Activated CD8-positive, alpha-beta memory T cell treated with anti-CD3 and anti-CD28 coated beads, Interleukin-2, amount 10 ng/mL, durations not matched to agents 7 days and 5 days (primary cell): ENCODE measurements around the gene PHYKPL. TPM values are rescaled to one million over a fixed set of nuclear protein-coding genes. Genes with fewer than 3 reads are reported as not detected.
A peak's percentile ranks its signal among the peaks of the same experiment; 100 is the strongest.
"Not testable (repeated sequence)": the region's sequence is repeated elsewhere in the genome, so short reads cannot be mapped to it uniquely, and the experiment has no call there.

ENCODE experiments used
- ATAC-seq: fragments of 150-1000 bp; cut with Tn5 transposase; one replicate; pipeline ENCODE4 v1.10.0; 2021; ENCODE audit warnings: moderate library complexity
- CTCF ChIA-PET: fragments of 350-600 bp; sonication (Branson Sonifier 250); formaldehyde crosslinking; loops from one replicate; lab custom pipeline; 2021; ENCODE audit warnings: antibody characterized with exemption; lab: Charles Lee
- DNase-seq: peaks from one replicate; pipeline ENCODE4 v3.0.0-alpha.2; 2020
- H3K27ac Mint-ChIP-seq: one replicate; pipeline ENCODE4 v1.8.0; 2021; ENCODE audit warnings: mild to moderate bottlenecking, mixed read lengths
- H3K27me3 Mint-ChIP-seq: one replicate; pipeline ENCODE4 v1.8.0; 2021; ENCODE audit warnings: mixed read lengths
- H3K36me3 Mint-ChIP-seq: one replicate; pipeline ENCODE4 v1.8.0; 2021; ENCODE audit warnings: mild to moderate bottlenecking, mixed read lengths
- H3K4me1 Mint-ChIP-seq: one replicate; pipeline ENCODE4 v1.8.0; 2021; ENCODE audit warnings: mixed read lengths
- H3K4me3 Mint-ChIP-seq: one replicate; pipeline ENCODE4 v1.8.0; 2021; ENCODE audit warnings: mild to moderate bottlenecking, moderate library complexity, mixed read lengths
- H3K9me3 Mint-ChIP-seq: one replicate; pipeline ENCODE4 v1.8.0; 2022; ENCODE audit warnings: low read depth, mixed read lengths
- total RNA-seq, 2 experiments: library from RNA; stranded (reverse); gene quantifications; one replicate each; pipeline ENCODE4 v1.2.3, GENCODE V29; 2021

PHYKPL gene
- total RNA-seq, 2 experiments from 2014 or later = 117 to 120 TPM

- H3K4me1 Mint-ChIP-seq = peaks cover 60% of the 10 kb centered on the region
- DNase-seq (no peak), ATAC-seq (peak; percentile 1)
- H3K9me3 Mint-ChIP-seq = no peaks in the 10 kb centered on the region
- H3K27ac Mint-ChIP-seq = peak overlapping the region; percentile 98
- peak overlapping the region; percentile 68 for H3K4me3 Mint-ChIP-seq
- CTCF ChIA-PET = interaction anchor here (0.6 kb wide), 1 partner anchor 9 kb away, joined by 3 read pairs; no protein-coding TSS in a partner anchor
- H3K36me3 Mint-ChIP-seq = no peaks in the 10 kb centered on the region
- H3K27me3 Mint-ChIP-seq = no peaks in the 10 kb centered on the region
Measured at GRCh38 chr5:178241688-178242231, 9.2 kb upstream of the PHYKPL start.

- ATAC-seq (peak; percentile 31), DNase-seq (peak; percentile 79)
- Mint-ChIP-seq H3K9me3 (no peaks in the 10 kb centered on the region), H3K4me3 (peak overlapping the region; percentile 68), H3K4me1 (peaks cover 65% of the 10 kb centered on the region), H3K27me3 (no peaks in the 10 kb centered on the region), H3K27ac (peak overlapping the region; percentile 98), H3K36me3 (no peaks in the 10 kb centered on the region)
- CTCF ChIA-PET = interaction anchor here (0.6 to 1.2 kb wide), 5 partner anchors 8 to 43 kb away, joined by 3 to 7 read pairs (median 3); no protein-coding TSS in a partner anchor
Measured at GRCh38 chr5:178241231-178241663, 8.6 kb upstream of the PHYKPL start.

- Mint-ChIP-seq H3K4me3 (peak overlapping the region; percentile 68), H3K9me3 (no peaks in the 10 kb centered on the region), H3K4me1 (peaks cover 70% of the 10 kb centered on the region), H3K36me3 (no peaks in the 10 kb centered on the region), H3K27ac (peak overlapping the region; percentile 98), H3K27me3 (no peaks in the 10 kb centered on the region)
- CTCF ChIA-PET = interaction anchor here (0.7 to 1.2 kb wide), 4 partner anchors 8 to 43 kb away, joined by 3 to 7 read pairs (median 4); no protein-coding TSS in a partner anchor
- ATAC-seq (peak; percentile 9), DNase-seq (no peak)
Measured at GRCh38 chr5:178240766-178241165, 8.2 kb upstream of the PHYKPL start.

- DNase-seq (no peak), ATAC-seq (peak; percentile 7)
- Mint-ChIP-seq H3K4me3 (peak overlapping the region; percentile 68), H3K27ac (peak overlapping the region; percentile 98), H3K36me3 (no peaks in the 10 kb centered on the region), H3K4me1 (peaks cover 74% of the 10 kb centered on the region), H3K9me3 (no peaks in the 10 kb centered on the region), H3K27me3 (no peaks in the 10 kb centered on the region)
- CTCF ChIA-PET = interaction anchor here (0.7 to 1.2 kb wide), 3 partner anchors 9 to 19 kb away, joined by 3 to 7 read pairs (median 4); no protein-coding TSS in a partner anchor
Measured at GRCh38 chr5:178240341-178240741, 7.7 kb upstream of the PHYKPL start.

GRCh38 chr5:178239626-178240301, 7.2 kb upstream of the PHYKPL start:
- H3K9me3 Mint-ChIP-seq, H3K36me3 Mint-ChIP-seq, H3K27me3 Mint-ChIP-seq: not testable (repeated sequence)
- Mint-ChIP-seq H3K4me3 (peak overlapping the region; percentile 44), H3K27ac (peak overlapping the region; percentile 98), H3K4me1 (peaks cover 80% of the 10 kb centered on the region)
- peak; percentile 81 for DNase-seq
- peak; percentile 7 for ATAC-seq
- CTCF ChIA-PET = interaction anchor here (3.1 to 3.9 kb wide), 2 partner anchors 9 to 12 kb away, joined by 14 to 22 read pairs; no protein-coding TSS in a partner anchor

GRCh38 chr5:178238711-178239592, 6.3 kb upstream of the PHYKPL start:
- peak; percentile 89 for DNase-seq
- H3K27ac Mint-ChIP-seq = peak overlapping the region; percentile 99
- no peaks in the 10 kb centered on the region for H3K9me3 Mint-ChIP-seq
- H3K4me3 Mint-ChIP-seq = peak overlapping the region; percentile 62
- peaks cover 88% of the 10 kb centered on the region for H3K4me1 Mint-ChIP-seq
- ATAC-seq = peak; percentile 63
- H3K27me3 Mint-ChIP-seq = no peaks in the 10 kb centered on the region
- H3K36me3 Mint-ChIP-seq = no peaks in the 10 kb centered on the region
- CTCF ChIA-PET = interaction anchor here (1.4 to 3.9 kb wide), 4 partner anchors 10 to 28 kb away, joined by 3 to 22 read pairs (median 10); no protein-coding TSS in a partner anchor

- H3K4me1 Mint-ChIP-seq = peaks cover 88% of the 10 kb centered on the region
- CTCF ChIA-PET = interaction anchor here (1.2 to 3.9 kb wide), 5 partner anchors 11 to 27 kb away, joined by 3 to 22 read pairs (median 6); no protein-coding TSS in a partner anchor
- ATAC-seq = no peak
- no peak for DNase-seq
- peak overlapping the region; percentile 32 for H3K4me3 Mint-ChIP-seq
- peak overlapping the region; percentile 99 for H3K27ac Mint-ChIP-seq
- H3K9me3 Mint-ChIP-seq = no peaks in the 10 kb centered on the region
- H3K27me3 Mint-ChIP-seq = no peaks in the 10 kb centered on the region
- no peaks in the 10 kb centered on the region for H3K36me3 Mint-ChIP-seq
Measured at GRCh38 chr5:178238313-178238635, 5.7 kb upstream of the PHYKPL start.

GRCh38 chr5:178237431-178238312, 5.1 kb upstream of the PHYKPL start:
- H3K36me3 Mint-ChIP-seq = no peaks in the 10 kb centered on the region
- ATAC-seq (no peak), DNase-seq (no peak)
- H3K4me3 Mint-ChIP-seq = no peak overlapping the region
- H3K9me3 Mint-ChIP-seq = no peaks in the 10 kb centered on the region
- no peaks in the 10 kb centered on the region for H3K27me3 Mint-ChIP-seq
- CTCF ChIA-PET = interaction anchor here (0.6 to 4.3 kb wide), 7 partner anchors 11 to 41 kb away, joined by 3 to 44 read pairs (median 6); no protein-coding TSS in a partner anchor
- peaks cover 92% of the 10 kb centered on the region for H3K4me1 Mint-ChIP-seq
- peak overlapping the region; percentile 99 for H3K27ac Mint-ChIP-seq

- Mint-ChIP-seq H3K27ac (peak overlapping the region; percentile 99), H3K4me3 (no peak overlapping the region), H3K36me3 (peaks cover 3% of the 10 kb centered on the region), H3K9me3 (no peaks in the 10 kb centered on the region), H3K27me3 (no peaks in the 10 kb centered on the region), H3K4me1 (peaks cover 83% of the 10 kb centered on the region)
- no peak for ATAC-seq
- CTCF ChIA-PET = interaction anchor here (0.8 to 4.3 kb wide), 4 partner anchors 12 to 313 kb away, joined by 3 to 44 read pairs (median 18); no protein-coding TSS in a partner anchor
- no peak for DNase-seq
Measured at GRCh38 chr5:178236679-178237078, 4.1 kb upstream of the PHYKPL start.

GRCh38 chr5:178236126-178236525, 3.5 kb upstream of the PHYKPL start:
- H3K27ac Mint-ChIP-seq = peak overlapping the region; percentile 99
- no peaks in the 10 kb centered on the region for H3K9me3 Mint-ChIP-seq
- H3K27me3 Mint-ChIP-seq = no peaks in the 10 kb centered on the region
- peaks cover 9% of the 10 kb centered on the region for H3K36me3 Mint-ChIP-seq
- CTCF ChIA-PET = interaction anchor here (0.7 to 4.3 kb wide), 5 partner anchors 16 to 817 kb away, joined by 3 to 44 read pairs (median 11); no protein-coding TSS in a partner anchor
- DNase-seq (no peak), ATAC-seq (no peak)
- H3K4me1 Mint-ChIP-seq = peaks cover 81% of the 10 kb centered on the region
- no peak overlapping the region for H3K4me3 Mint-ChIP-seq

GRCh38 chr5:178235588-178235974, 3.0 kb upstream of the PHYKPL start:
- Mint-ChIP-seq H3K27ac (peak overlapping the region; percentile 74), H3K4me3 (no peak overlapping the region), H3K27me3 (no peaks in the 10 kb centered on the region), H3K4me1 (peaks cover 81% of the 10 kb centered on the region), H3K36me3 (peaks cover 14% of the 10 kb centered on the region), H3K9me3 (no peaks in the 10 kb centered on the region)
- ATAC-seq = no peak
- DNase-seq = no peak
- CTCF ChIA-PET = interaction anchor here (0.7 to 4.3 kb wide), 27 partner anchors 8 to 1315 kb away, joined by 3 to 44 read pairs (median 4); partner anchors contain the start of genes HNRNPAB and RUFY1
